Posterior vena cava (tissue), 2 donors: ENCODE data around the gene SLC22A23. TPM values are rescaled to one million over a fixed set of nuclear protein-coding genes. Genes with fewer than 3 reads are reported as not detected.

Experiments used
- DNase-seq: peaks from one replicate; pipeline ENCODE4 v3.0.0-alpha.2; 2020; ENCODE audit warnings: low spot score
- intact Hi-C, 2 donors: fragments of 100-400 bp; cut with DNase I; formaldehyde crosslinking; loops; one replicate each; pipeline versions ENCODE4 v1.14.1 to v1.14.2; 2022 to 2023
- long read RNA-seq, 2 donors: library from polyadenylated mRNA; unstranded; transcript quantifications; one replicate each; pipeline ENCODE4 v2.0.0, GENCODE V29; 2020 to 2021
- total RNA-seq, 2 donors: library from RNA; stranded (reverse); fragmentation: NEBNext Ultra II Directional; extraction: Animal tissue kit (Norgen Biotek cat#: 25700); gene quantifications; one replicate each; pipeline ENCODE4 v1.2.1, GENCODE V29; 2021
- donor health status: DM: yes; HTN: yes; CAD: no.
- donor health status: DM: yes; HTN: yes; CAD: no.

Gene SLC22A23
- total RNA-seq, result 1 to 10 TPM; 5.2 to 5.6 TPM
- long read RNA-seq, donor 1, partial matches to known transcripts, result 0 of 6 reads
- long read RNA-seq, donor 1, other reads (novel, unspliced or antisense), result 6 of 6 reads
- long read RNA-seq, donor 2, partial matches to known transcripts, result 0 of 18 reads
- long read RNA-seq, donor 2, other reads (novel, unspliced or antisense), result 18 of 18 reads

GRCh38 chr6:3456898-3457709, at the start of gene SLC22A23:
TSS of gene SLC22A23 (minus strand) at chr6:3457050. CDS start at chr6:3456559, 491 bp downstream.
- no peak for DNase-seq
- intact Hi-C loops, result loop anchor here (10.0 kb wide), 1 partner anchor 172 kb away; no protein-coding TSS in a partner anchor

- intact Hi-C loops, result no loop called here
Measured at GRCh38 chr6:3506200-3506599, 49.4 kb upstream of the SLC22A23 start.

GRCh38 chr6:3504938-3505805, 48.3 kb upstream of the SLC22A23 start:
- no peak for DNase-seq
- intact Hi-C loops, result no loop called here

More at GRCh38 chr6:3506200-3506599, 49.4 kb upstream of the SLC22A23 start:
- DNase-seq, result no peak

DNA sequence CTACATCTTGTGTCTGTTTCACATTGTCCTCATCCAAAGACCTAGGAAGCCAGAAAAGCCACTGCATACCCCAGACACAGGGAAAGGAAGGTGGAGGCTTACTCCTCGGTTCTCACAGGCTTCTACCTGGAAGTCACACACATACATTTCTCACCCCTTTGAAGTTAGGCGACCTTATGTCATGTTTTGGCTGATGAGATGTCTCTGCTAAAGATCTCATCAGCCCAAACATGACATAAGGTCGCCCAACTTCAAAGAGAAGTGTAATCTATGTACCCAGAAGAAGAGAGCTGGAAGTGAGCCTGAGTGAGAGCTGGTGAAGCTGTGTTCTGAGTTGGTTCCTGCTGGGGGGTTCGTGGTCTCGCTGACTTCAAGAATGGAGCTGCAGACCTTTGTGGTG, 47.5 kb upstream of the SLC22A23 start:
- intact Hi-C loops, result no loop called here
- no peak for DNase-seq

DNA sequence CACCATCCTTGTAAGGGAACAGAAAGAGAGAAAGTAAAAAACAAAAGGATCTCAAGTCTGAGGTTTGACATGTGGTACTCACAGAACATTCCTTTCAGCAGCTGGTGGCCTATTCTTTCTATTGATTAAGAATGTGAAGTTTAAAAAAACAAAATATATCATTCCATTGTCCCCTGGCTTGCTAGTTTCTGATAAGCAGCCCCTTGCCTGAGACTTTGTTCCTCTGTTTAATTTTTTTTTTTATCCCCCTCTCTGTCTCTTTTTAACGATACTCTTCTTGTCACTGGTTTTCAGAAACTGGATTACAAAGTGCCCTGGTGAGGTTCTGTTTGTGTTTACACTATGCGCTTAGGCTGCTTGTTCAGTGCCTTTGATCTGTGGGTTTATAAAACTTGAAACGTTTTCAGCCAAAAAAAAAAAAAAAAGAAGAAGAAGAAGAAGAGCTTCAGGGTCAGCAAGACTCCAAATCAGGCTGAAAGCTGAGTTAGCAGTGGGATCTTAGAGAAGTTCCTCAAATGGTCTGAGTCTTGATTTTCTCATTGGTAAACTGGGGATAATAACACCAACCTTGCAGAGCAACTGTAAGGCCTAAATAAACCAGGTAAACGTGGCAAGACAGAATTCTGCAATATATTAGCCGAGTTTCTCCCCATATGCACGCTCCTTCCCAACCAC, 45.1 kb upstream of the SLC22A23 start:
- intact Hi-C loops, result no loop called here
- no peak for DNase-seq

DNA sequence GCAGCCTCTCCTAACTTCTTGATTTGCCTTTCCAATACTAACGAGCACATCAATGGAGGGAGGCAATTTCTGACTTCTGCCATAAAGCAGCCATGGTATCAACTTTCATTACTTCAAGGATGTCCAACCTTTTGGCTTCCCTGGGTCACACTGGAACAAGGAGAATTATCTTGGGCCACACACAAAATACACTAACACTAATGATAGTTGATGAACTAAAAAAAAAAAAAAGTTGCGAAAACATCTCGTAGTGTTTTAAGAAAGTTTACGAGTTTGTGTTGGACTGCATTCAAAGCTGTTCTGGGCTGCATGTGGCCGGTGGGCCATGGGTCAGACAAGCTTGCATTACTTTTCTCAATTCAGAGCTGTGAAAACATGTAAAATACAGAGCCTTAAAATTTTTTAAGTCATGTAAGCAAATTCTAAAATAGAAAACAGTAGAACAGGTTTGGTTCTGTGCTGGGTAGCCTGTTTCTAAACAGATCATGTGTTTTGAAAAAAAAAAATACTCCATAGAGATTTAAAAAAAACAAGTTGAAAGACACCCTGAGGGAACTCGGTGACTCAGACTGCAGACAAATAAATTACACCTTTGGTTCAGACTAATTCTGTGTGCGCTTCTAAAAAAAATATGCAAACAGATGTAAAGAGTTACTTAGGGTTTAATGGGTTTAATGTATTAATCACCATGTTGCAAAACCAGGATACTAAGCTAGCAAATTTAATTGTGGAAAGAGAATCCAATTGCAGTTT, 43.6 kb upstream of the SLC22A23 start:
- intact Hi-C loops, result no loop called here
- no peak for DNase-seq

DNA sequence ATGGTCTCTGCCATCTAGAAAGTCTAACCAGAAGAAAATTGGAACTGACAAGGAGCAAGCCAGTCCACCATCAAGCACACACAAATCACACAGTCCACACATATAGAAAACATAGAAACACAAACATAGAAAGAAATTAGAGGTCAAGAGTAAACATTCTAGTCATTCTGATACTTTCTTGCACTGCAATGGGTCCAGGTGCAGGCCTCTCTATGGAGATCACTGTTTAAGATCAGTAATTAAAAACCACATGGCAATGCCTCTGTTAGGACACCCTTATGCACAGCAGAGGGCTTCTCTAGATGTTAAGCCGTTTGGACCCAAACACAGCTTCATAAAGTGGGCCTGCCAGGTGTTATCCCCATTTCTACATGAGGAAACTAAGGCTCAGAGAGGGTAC, 42.8 kb upstream of the SLC22A23 start:
- intact Hi-C loops, result no loop called here
- no peak for DNase-seq

DNA sequence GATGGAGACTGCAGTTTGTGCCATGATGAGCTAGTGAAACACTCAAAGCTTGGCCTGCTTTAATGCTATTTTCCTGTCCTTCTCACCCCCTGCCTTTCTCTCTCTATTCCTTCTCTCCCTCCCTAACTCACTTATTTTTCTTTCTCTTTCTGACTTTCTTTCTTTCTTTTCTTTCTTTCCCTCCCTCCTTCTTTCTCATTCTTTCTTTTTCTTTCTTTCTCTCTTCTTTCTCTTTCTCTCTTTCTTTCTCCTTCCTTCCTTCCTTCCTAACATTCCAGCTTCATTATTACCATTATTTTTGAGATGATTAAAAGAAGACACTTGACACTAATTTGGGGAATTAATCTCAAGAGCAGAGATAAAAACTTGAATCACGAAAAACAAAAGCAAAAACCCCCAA, 39.5 kb upstream of the SLC22A23 start:
- intact Hi-C loops, result no loop called here

GRCh38 chr6:3494391-3495100, 37.7 kb upstream of the SLC22A23 start:
- no peak for DNase-seq

More for the DNA sequence above, 39.5 kb upstream of the SLC22A23 start:
- DNase-seq, result no peak

GRCh38 chr6:3490625-3490980, 33.8 kb upstream of the SLC22A23 start:
- intact Hi-C loops, result no loop called here
- no peak for DNase-seq

More at GRCh38 chr6:3494391-3495100, 37.7 kb upstream of the SLC22A23 start:
- intact Hi-C loops, result no loop called here

- intact Hi-C loops, result no loop called here
- no peak for DNase-seq
Measured at GRCh38 chr6:3489961-3490624, 33.2 kb upstream of the SLC22A23 start.

DNA sequence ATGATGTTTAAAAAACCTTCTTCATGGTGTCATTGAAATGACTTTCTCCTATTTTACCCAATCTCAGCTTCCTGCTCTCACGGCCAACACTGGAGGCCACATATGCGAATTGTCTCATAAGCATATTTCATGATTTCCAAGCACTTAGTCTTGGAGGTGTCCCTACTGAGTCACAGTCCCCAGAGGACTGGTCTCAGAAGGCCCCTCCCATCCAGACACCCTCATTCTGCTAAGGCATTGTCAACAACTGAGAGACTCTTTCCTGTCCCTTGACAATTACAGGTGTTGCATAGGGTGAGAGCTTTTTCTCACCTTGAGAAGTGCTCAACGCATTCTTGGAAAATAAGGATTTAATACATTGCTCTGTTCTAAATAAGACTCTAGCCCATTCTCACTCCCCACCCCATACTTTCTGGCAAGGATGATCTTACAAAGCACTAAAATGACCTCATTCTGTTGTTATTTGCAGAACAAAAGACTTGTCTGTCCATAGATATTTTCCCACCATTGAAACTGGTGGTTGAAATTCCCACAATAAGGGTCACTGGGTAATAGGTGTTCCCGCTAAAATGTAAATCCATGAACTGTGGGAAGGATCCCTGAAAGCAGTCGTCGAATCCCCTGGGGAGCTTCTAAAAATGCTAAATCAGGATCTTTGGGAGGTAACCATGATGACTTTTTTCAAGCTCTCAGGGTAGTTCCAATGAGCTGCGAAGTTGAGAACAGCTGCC, 32.3 kb upstream of the SLC22A23 start:
- DNase-seq, result no peak
- intact Hi-C loops, result no loop called here

DNA sequence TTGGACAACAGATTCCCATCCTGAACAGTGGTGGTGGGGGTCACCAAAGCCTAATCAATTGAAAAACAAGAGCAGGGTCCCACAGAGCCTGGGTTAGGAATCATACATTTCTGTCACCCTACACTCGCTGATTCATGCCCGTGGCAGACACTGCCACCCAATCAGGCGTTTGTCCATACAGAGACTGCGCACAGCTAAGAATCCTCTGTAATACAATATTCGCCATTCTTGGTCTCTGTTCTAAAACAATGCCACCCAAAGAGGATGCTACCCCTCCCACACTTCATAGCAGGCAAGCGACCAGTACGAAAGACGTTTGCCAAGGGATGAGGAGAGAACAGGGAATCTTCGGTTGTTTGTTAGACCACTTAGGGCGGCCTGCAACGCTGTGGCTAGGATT, 28.1 kb upstream of the SLC22A23 start:
- intact Hi-C loops, result no loop called here
- no peak for DNase-seq

GRCh38 chr6:3484192-3484591, 27.3 kb upstream of the SLC22A23 start:
- DNase-seq, result no peak
- intact Hi-C loops, result no loop called here

DNA sequence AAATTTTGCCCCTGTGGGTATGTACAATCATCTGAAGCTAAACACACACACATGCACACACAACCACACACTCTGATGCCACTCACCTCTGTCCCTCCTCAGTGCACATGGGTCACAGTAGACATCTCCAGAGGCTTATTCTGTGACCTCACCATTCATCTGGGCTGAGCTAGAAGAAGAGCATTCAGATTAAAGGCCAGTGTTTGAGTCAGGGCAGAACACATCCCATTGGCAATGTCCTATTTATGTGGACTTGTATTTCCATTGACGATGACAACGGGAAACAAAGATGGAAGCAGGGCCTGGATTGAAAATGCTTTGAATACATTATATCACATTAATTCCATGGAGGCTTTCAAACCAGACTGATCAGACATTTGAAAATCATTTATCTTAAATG, 26.8 kb upstream of the SLC22A23 start:
- DNase-seq, result no peak
- intact Hi-C loops, result no loop called here

DNA sequence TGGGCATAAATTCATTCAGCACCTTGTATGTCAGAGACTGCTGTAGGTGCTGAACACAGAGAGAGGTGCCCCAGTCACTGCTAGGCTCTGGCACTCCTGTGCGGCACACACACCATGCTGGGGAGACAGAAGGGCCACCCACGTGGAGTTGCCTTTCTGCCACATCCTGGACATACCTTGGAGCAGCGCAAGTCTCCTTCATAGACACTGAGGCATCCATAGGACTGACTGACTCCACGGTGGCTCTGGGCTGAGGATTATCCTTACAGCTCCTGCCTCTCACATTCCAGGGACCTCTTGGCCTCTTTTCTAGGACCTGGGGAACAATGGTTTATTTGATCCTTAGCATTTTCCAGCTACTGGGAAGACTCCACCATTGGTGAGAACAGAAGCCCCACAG, 26.0 kb upstream of the SLC22A23 start:
- no peak for DNase-seq

DNA sequence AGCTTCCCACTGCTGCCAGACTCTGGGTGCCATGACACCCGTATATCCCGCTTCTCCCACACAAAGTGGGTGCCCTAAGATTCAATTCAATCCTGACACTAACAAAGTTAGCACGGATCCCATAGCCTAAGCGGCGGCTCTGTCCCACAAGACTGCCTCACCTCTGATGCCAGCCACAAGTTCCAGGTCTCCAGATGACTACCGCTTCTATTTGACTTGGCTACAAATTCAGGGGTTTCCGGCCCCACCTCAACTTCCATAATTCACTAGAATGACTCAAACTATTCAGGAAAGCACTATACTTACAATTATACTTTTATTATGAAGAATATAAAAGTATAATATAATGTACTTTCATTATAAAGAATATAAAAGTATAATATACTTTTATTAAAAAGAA, 24.8 kb upstream of the SLC22A23 start:
- intact Hi-C loops, result no loop called here
- DNase-seq, result no peak

More for the DNA sequence above, 26.0 kb upstream of the SLC22A23 start:
- intact Hi-C loops, result no loop called here
